Peyer's patch (tissue), 4 donors: ENCODE measurements around the gene MYO5C. TPM values are rescaled to one million over a fixed set of nuclear protein-coding genes. Genes with fewer than 3 reads are reported as not detected.

Experiments
- DNase-seq, 3 donors: peaks; one replicate each; pipeline ENCODE4 v3.0.0-alpha.2; 2017 to 2019
- H3K27ac ChIP-seq, 4 donors: fragments of 200-600 bp; sonication (generic); one replicate each; pipeline ENCODE4 v1.5.1; 2016 to 2019
- H3K27me3 ChIP-seq, 2 donors: fragments of 200-600 bp; sonication (generic); one replicate each; pipeline ENCODE4 v1.5.1; 2019
- H3K36me3 ChIP-seq, 3 donors: fragments of 200-600 bp; sonication (generic); one replicate each; pipeline ENCODE4 v1.5.1; 2016 to 2019
- H3K4me1 ChIP-seq, 4 donors: fragments of 200-600 bp; sonication (generic); one replicate each; pipeline ENCODE4 v1.5.1; 2016 to 2019
- H3K4me3 ChIP-seq, 4 donors: fragments of 200-600 bp; sonication (generic); 1 replicate in 3 of 4; 2 replicates in 1 of 4; pipeline ENCODE4 v1.5.1; 2016 to 2019; ENCODE audit warnings: mild to moderate bottlenecking in 1 of 4
- H3K9me3 ChIP-seq, 4 donors: fragments of 200-600 bp; sonication (generic); one replicate each; pipeline ENCODE4 v1.5.1; 2016 to 2019; ENCODE audit warnings: mild to moderate bottlenecking in 1 of 4
- CTCF ChIP-seq, 6 experiments: fragments of 450-650 bp in 4 of 6; fragments of 200-600 bp in 2 of 6; sonication (generic) in 1 of 6; IDR thresholded peaks; one replicate each; pipeline ENCODE4 v1.5.1; 2017 to 2019; ENCODE audit warnings: antibody characterized with exemption in 6 of 6, mild to moderate bottlenecking in 3 of 6, moderate library complexity in 1 of 6
- POLR2A ChIP-seq, 2 donors: fragments of 450-650 bp; IDR thresholded peaks; one replicate each; pipeline ENCODE4 v1.5.1; 2017; ENCODE audit warnings: antibody characterized with exemption in 2 of 2, mild to moderate bottlenecking in 2 of 2, moderate library complexity in 2 of 2
- total RNA-seq, 4 donors: library from RNA; depleted of rRNA; stranded (reverse); fragments of >200 nt; gene quantifications; one replicate each; pipeline ENCODE4 v1.1.0, GENCODE V29; 2016

MYO5C gene
- total RNA-seq, 4 donors from 2014 or later = 29.1 to 60.2 (median 45.4) TPM

DNA sequence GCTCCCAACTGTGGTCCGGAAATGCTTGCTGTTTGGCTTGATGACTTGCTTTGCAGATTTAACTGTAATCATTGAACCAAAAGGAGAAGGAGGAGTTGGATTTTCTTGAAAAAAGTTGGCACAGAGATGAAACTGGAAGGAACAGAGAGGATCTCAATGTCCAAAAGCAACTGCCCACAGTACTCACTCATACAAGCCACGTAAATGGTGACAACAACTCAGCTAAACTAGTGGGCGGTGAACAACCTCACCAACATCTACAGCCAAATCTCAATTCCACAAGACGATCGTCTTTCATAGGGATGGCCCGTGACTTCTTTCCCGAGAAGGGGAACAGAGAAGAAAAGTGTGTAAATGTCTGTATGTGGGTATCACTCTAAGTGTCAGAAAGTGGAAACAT lies 48.1 kb downstream of the MYO5C start:
- TF ChIP-seq CTCF (IDR thresholded peaks at IDR 0.05) = no peak
- TF ChIP-seq POLR2A (IDR thresholded peaks at IDR 0.05) = no peak
- H3K4me1 ChIP-seq = no peaks in the 10 kb centered on the region
- DNase-seq = no peak

GRCh38 chr15:52246686-52247431 lies 48.7 kb downstream of the MYO5C start:
- Histone ChIP-seq H3K9me3 (no peaks in the 10 kb centered on the region), H3K27me3 (no peaks in the 10 kb centered on the region), H3K27ac (no peak overlapping the region), H3K4me1 (no peaks in the 10 kb centered on the region), H3K36me3 (peaks cover 0 to 3% (median 0%) of the 10 kb centered on the region in 3 donors), H3K4me3 (no peak overlapping the region)
- DNase-seq = no peak
- TF ChIP-seq POLR2A (IDR thresholded peaks at IDR 0.05) (no peak), CTCF (IDR thresholded peaks at IDR 0.05) (no peak)

More for the DNA sequence above, 48.1 kb downstream of the MYO5C start:
- H3K27me3 ChIP-seq = no peaks in the 10 kb centered on the region
- H3K27ac ChIP-seq = no peak overlapping the region
- no peak overlapping the region for H3K4me3 ChIP-seq
- peaks cover 0 to 3% (median 0%) of the 10 kb centered on the region in 3 donors for H3K36me3 ChIP-seq
- no peaks in the 10 kb centered on the region for H3K9me3 ChIP-seq

DNA sequence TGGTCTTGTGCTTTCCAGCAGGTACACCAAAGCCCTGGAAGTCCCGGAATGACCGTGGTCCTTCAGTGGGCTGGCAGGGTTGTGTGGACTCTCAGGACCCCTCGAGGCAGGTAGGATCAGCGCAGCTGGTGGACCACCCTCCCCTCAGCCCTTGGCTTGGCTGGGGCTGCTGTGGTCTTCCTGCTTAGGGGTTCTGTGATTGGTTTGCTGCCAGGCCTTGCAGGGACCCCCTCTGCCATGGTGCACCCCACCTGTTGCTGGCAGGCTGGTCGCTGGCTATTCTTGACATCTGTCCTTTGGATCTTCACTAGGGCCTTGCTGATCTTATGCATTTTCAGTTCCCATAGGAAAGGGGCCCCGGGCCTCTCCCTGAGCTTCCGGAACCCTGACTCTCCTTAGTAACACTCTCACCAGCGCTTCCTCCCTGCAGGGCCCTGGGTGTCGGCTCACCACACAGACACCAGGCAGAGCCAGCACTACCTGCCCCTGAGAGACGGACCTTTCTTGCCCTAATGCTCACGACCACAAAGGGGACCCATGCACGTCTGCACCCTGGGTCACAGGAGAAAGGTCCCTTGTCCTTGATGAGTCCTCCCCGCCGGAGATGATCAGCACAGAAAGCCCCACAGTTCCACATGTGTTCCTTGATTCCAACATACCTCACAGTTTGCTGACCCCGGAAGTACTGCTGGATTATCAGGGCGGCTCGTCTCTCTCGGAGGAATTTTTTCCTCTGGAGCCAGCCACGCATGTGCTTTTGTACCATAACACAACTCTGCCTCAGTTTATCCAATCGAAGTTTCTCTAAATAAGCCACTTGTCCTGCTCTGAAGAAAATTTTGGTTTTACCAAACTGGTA lies 51.7 kb downstream of the MYO5C start:
- Histone ChIP-seq H3K4me1 (no peaks in the 10 kb centered on the region), H3K27ac (no peak overlapping the region), H3K36me3 (peaks cover 0 to under 1% (median 0%) of the 10 kb centered on the region in 3 donors), H3K9me3 (no peaks in the 10 kb centered on the region), H3K27me3 (no peaks in the 10 kb centered on the region), H3K4me3 (no peak overlapping the region)
- no peak for TF ChIP-seq CTCF (IDR thresholded peaks at IDR 0.05)
- TF ChIP-seq POLR2A (IDR thresholded peaks at IDR 0.05) = no peak
- no peak for DNase-seq

- TF ChIP-seq CTCF (IDR thresholded peaks at IDR 0.05) (no peak), POLR2A (IDR thresholded peaks at IDR 0.05) (no peak)
- H3K9me3 ChIP-seq = no peaks in the 10 kb centered on the region
- DNase-seq = no peak
- no peak overlapping the region for H3K27ac ChIP-seq
- H3K36me3 ChIP-seq = no peaks in the 10 kb centered on the region
- H3K4me1 ChIP-seq = no peaks in the 10 kb centered on the region
- no peaks in the 10 kb centered on the region for H3K27me3 ChIP-seq
- H3K4me3 ChIP-seq = no peak overlapping the region
Observed at GRCh38 chr15:52243286-52243685, 52.3 kb downstream of the MYO5C start.

DNA sequence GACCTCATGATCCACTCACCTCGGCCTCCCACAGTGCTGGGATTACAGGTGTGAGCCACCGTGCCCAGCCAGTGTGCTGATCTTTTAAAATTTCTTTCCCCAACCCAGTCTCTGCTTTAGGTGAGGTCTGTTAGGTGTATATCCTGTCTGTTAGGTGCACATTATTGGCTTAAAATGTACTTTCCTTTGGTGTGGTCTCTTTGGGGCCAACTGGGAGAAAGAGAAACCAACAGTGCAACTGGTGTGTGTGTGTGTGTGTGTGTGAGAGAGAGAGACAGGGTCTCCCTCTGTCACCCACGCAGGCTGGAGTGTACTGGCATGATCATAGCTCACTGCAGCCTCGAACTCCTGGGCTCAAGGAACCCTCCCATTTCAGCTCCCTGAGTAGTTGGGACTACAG lies 54.1 kb downstream of the MYO5C start:
- no peak overlapping the region for H3K27ac ChIP-seq
- H3K4me3 ChIP-seq = no peak overlapping the region
- no peaks in the 10 kb centered on the region for H3K9me3 ChIP-seq
- no peak for TF ChIP-seq CTCF (IDR thresholded peaks at IDR 0.05)
- TF ChIP-seq POLR2A (IDR thresholded peaks at IDR 0.05) = no peak
- no peaks in the 10 kb centered on the region for H3K36me3 ChIP-seq
- H3K4me1 ChIP-seq = no peaks in the 10 kb centered on the region
- H3K27me3 ChIP-seq = no peaks in the 10 kb centered on the region
- no peak for DNase-seq
